Smooth muscle cell (in vitro differentiated cells): Measurements from ENCODE around the gene DOCK2. TPM values are rescaled to one million over a fixed set of nuclear protein-coding genes. Genes with fewer than 3 reads are reported as not detected.
A peak's percentile ranks its signal among the peaks of the same experiment; 100 is the strongest.

Experiments
- DNase-seq: peaks from one replicate; lab custom pipeline; 2025; ENCODE audit not compliant: unreplicated experiment; lab: John Stamatoyannopoulos, UW
- H2AFZ ChIP-seq: fragments of 200-600 bp; sonication (generic); 2 replicates; pipeline ENCODE4 v1.6.0; 2016; ENCODE audit warnings: antibody characterized with exemption, low read depth, mild to moderate bottlenecking
- H3F3A ChIP-seq: fragments of 200-600 bp; sonication (generic); 2 replicates; pipeline ENCODE4 v1.6.0; 2017; ENCODE audit warnings: antibody characterized with exemption, low read depth
- H3K27ac ChIP-seq: fragments of 200-600 bp; sonication (generic); 2 replicates; pipeline ENCODE4 v1.5.1; 2016; ENCODE audit warnings: low read depth, mild to moderate bottlenecking
- H3K27me3 ChIP-seq: fragments of 200-600 bp; sonication (generic); 2 replicates; pipeline ENCODE4 v1.6.1; 2016; ENCODE audit warnings: low read depth, mild to moderate bottlenecking
- H3K36me3 ChIP-seq: fragments of 200-600 bp; sonication (generic); 2 replicates; pipeline ENCODE4 v1.5.1; 2016; ENCODE audit warnings: low read depth
- H3K4me1 ChIP-seq: fragments of 200-600 bp; sonication (generic); 2 replicates; pipeline ENCODE4 v1.5.1; 2016; ENCODE audit warnings: low read depth
- H3K4me2 ChIP-seq: fragments of 200-600 bp; sonication (generic); 2 replicates; pipeline ENCODE4 v1.6.0; 2016; ENCODE audit warnings: mild to moderate bottlenecking
- H3K4me3 ChIP-seq: fragments of 200-600 bp; sonication (generic); 2 replicates; pipeline ENCODE4 v1.5.1; 2016; ENCODE audit warnings: mild to moderate bottlenecking
- H3K79me2 ChIP-seq: fragments of 200-600 bp; sonication (generic); 2 replicates; pipeline ENCODE4 v1.6.0; 2016; ENCODE audit warnings: low read depth, mild to moderate bottlenecking
- H3K9ac ChIP-seq: fragments of 200-600 bp; sonication (generic); 2 replicates; pipeline ENCODE4 v1.6.0; 2016; ENCODE audit warnings: low read depth
- H3K9me3 ChIP-seq: fragments of 200-600 bp; sonication (generic); replicated peaks from 2 replicates; pipeline ENCODE4 v1.5.1; 2016; ENCODE audit warnings: low read depth
- H4K20me1 ChIP-seq: fragments of 200-600 bp; sonication (generic); 2 replicates; pipeline ENCODE4 v1.6.0; 2016; ENCODE audit warnings: low read depth
- WGBS: methylation state at CpG from one replicate; pipeline ENCODE4 v1.1.7; 2016; ENCODE audit warnings: low lambda C conversion rate; 5-methylcytosine and 5-hydroxymethylcytosine counted together
- polyA plus RNA-seq: library from polyadenylated mRNA; unstranded; fragments of >200 nt; fragmentation: Nextera tagmentation; extraction: Ambion mirVana; gene quantifications from 2 replicates; pipeline ENCODE4 v1.2.1, GENCODE V29; 2016
- total RNA-seq: library from RNA; depleted of rRNA; stranded (reverse); fragments of >200 nt; gene quantifications from 2 replicates; pipeline ENCODE4 v1.2.3, GENCODE V29; 2014
- TF ChIP-seq, protein P1 (sequence below): fragments of 200-600 bp; sonication (generic); IDR thresholded peaks from 2 replicates; pipeline ENCODE4 v1.5.1; 2017; ENCODE audit warnings: borderline replicate concordance, mild to moderate bottlenecking, antibody characterized with exemption; ENCODE audit not compliant: insufficient read depth, poor library complexity, severe bottlenecking

Gene DOCK2
- total and polyA plus RNA-seq, 2 experiments from 2014 or later = 0.73 to 3.0 TPM

DNA sequence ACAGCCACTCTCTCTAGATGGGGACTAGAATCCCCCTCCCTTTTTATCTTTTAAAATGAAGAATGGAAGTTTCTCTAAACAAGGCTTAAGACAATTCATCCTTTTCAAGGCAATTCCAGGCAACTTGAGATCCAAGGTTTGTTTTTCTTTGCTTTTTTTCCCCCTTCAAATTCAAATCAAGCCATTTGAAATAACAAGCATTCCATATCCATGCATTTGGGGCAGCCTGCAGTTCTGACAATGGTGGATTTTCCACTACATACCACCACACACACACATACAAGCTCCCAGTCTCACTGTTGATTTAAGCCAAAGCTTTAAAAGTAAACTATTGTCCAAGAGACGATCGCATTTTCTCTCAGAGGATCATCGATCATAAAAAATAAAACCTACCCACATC, 342.8 kb downstream of the DOCK2 start:
- H2AFZ ChIP-seq = peak overlapping the region; percentile 60
- H3K9me3 ChIP-seq = no peaks in the 10 kb centered on the region
- no peaks in the 10 kb centered on the region for H3K79me2 ChIP-seq
- no peaks in the 10 kb centered on the region for H3K27me3 ChIP-seq
- H3K4me3 ChIP-seq = peak overlapping the region; percentile 47
- H3K36me3 ChIP-seq = no peaks in the 10 kb centered on the region
- TF ChIP-seq, protein P1, sequence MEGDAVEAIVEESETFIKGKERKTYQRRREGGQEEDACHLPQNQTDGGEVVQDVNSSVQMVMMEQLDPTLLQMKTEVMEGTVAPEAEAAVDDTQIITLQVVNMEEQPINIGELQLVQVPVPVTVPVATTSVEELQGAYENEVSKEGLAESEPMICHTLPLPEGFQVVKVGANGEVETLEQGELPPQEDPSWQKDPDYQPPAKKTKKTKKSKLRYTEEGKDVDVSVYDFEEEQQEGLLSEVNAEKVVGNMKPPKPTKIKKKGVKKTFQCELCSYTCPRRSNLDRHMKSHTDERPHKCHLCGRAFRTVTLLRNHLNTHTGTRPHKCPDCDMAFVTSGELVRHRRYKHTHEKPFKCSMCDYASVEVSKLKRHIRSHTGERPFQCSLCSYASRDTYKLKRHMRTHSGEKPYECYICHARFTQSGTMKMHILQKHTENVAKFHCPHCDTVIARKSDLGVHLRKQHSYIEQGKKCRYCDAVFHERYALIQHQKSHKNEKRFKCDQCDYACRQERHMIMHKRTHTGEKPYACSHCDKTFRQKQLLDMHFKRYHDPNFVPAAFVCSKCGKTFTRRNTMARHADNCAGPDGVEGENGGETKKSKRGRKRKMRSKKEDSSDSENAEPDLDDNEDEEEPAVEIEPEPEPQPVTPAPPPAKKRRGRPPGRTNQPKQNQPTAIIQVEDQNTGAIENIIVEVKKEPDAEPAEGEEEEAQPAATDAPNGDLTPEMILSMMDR = no peak
- peaks cover 28% of the 10 kb centered on the region for H3K4me1 ChIP-seq
- WGBS = 18% methylated on average over 3 of the region's 3 CpGs
- H3K4me2 ChIP-seq = peak overlapping the region; percentile 85
- H4K20me1 ChIP-seq = no peaks in the 10 kb centered on the region
- peak overlapping the region; percentile 4 for H3K9ac ChIP-seq
- no peaks in the 10 kb centered on the region for H3F3A ChIP-seq
- no peak for DNase-seq
- peak overlapping the region; percentile 12 for H3K27ac ChIP-seq

DNA sequence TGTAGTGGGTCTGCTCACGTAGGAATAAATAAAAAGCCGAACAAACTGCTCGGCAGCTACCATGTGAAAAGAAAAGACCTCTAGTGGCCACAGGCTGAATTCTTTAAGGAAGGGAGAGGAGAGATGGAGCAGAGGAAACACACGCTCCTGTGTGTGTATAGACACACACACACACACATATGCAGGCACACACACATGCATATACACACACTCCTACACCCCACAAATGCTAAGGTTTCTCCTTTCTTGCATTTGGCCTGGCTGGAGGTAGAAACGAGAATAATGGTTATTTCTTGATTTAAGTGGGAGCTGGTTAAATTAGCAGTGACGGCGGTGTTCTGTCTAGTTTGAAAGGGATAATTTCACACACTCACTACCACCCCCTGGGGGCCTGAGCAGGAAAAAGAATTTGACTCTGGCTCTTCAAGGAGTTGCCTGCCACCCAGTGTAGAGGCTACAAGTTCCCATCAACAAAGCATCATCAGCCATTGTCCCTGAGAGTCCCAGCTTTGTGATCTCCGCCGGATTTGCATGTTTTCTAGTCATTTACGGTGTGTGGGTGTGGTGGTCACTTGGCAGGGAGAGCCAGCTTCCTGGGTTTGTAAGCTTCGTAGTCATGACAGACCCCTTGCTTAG, 343.5 kb downstream of the DOCK2 start, which contains the start of gene INSYN2B:
Gene INSYN2B, minus strand, starts transcription at position 78 of the 636 bp plus-strand sequence. CDS start 96,597 bp downstream, outside the sequence.
- H3K79me2 ChIP-seq = no peaks in the 10 kb centered on the region
- H3K36me3 ChIP-seq = no peaks in the 10 kb centered on the region
- peaks cover 28% of the 10 kb centered on the region for H3K4me1 ChIP-seq
- peak within 1 kb of the TSS; percentile 4 for H3K9ac ChIP-seq
- H3K27me3 ChIP-seq = peaks cover under 1% of the 10 kb centered on the region
- H4K20me1 ChIP-seq = no peaks in the 10 kb centered on the region
- peak within 1 kb of the TSS; percentile 12 for H3K27ac ChIP-seq
- no peaks in the 10 kb centered on the region for H3F3A ChIP-seq
- peak within 1 kb of the TSS; percentile 47 for H3K4me3 ChIP-seq
- TF ChIP-seq, protein P1 = peak; percentile 53
- peak; percentile 49 for DNase-seq
- peak within 1 kb of the TSS; percentile 85 for H3K4me2 ChIP-seq
- H3K9me3 ChIP-seq = no peaks in the 10 kb centered on the region
- WGBS = 7% methylated on average over 11 of the region's 11 CpGs
- peak within 1 kb of the TSS; percentile 60 for H2AFZ ChIP-seq

DNA sequence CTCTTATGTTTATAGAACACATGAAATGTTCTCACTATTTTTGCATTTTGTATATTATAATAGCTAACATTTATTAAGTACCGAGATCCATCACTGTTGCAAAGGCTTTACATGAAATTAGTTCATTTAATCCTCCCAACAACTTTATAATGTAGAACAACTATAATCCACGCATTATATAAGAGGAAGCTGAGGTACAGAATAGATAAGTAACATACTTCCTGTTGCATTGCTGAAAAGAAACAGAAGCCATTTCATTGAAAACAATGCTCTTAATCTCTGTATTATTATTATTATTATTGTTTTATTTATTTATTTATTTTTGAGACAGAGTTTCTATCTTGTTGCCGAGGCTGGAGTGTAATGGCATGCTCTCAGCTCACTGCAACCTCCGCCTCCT, 351.1 kb downstream of the DOCK2 start:
- peaks cover 15% of the 10 kb centered on the region for H3K27me3 ChIP-seq
- no peaks in the 10 kb centered on the region for H3K79me2 ChIP-seq
- no peak overlapping the region for H3K9ac ChIP-seq
- H3K4me2 ChIP-seq = no peak overlapping the region
- H3K9me3 ChIP-seq = no peaks in the 10 kb centered on the region
- no peaks in the 10 kb centered on the region for H3K36me3 ChIP-seq
- H4K20me1 ChIP-seq = no peaks in the 10 kb centered on the region
- no peak overlapping the region for H3K27ac ChIP-seq
- no peaks in the 10 kb centered on the region for H3K4me1 ChIP-seq
- no peak overlapping the region for H3K4me3 ChIP-seq
- TF ChIP-seq, protein P1 = no peak
- WGBS = 93% methylated on average over 4 of the region's 4 CpGs
- no peaks in the 10 kb centered on the region for H3F3A ChIP-seq
- no peak for DNase-seq
- H2AFZ ChIP-seq = no peak overlapping the region

DNA sequence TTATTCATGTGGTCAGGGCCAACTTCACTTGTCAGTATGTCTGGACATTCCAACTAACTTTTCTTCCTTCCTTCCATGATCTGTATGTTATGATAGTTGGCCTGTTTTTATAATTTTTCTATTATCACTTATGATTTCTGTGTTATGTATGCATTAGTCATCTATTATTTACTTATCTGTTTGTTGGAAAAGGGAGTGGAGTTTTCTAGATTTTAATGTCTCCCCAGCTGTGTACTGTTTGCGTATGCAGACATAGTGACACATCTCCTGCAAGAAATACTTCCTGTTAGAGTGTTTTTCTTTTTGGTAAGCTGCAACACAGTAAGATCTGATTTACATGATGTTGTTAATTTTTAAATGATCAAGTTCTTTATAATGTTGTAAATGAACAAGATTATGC, 351.9 kb downstream of the DOCK2 start:
- H3K9ac ChIP-seq = no peak overlapping the region
- no peaks in the 10 kb centered on the region for H3K4me1 ChIP-seq
- 88% methylated on average over 1 of the region's 1 CpG for WGBS
- no peak for DNase-seq
- H3K4me3 ChIP-seq = no peak overlapping the region
- no peak overlapping the region for H3K4me2 ChIP-seq
- TF ChIP-seq, protein P1 = no peak
- H3K79me2 ChIP-seq = no peaks in the 10 kb centered on the region
- H3K27me3 ChIP-seq = peaks cover 15% of the 10 kb centered on the region
- no peaks in the 10 kb centered on the region for H4K20me1 ChIP-seq
- no peak overlapping the region for H3K27ac ChIP-seq
- H2AFZ ChIP-seq = no peak overlapping the region
- H3K9me3 ChIP-seq = no peaks in the 10 kb centered on the region
- no peaks in the 10 kb centered on the region for H3F3A ChIP-seq
- no peaks in the 10 kb centered on the region for H3K36me3 ChIP-seq
